Spinal cord (tissue), 10 donors: ENCODE measurements around the gene DBH. TPM values are rescaled to one million over a fixed set of nuclear protein-coding genes. Genes with fewer than 3 reads are reported as not detected.

ENCODE experiments used
- DNase-seq, 6 donors: peaks; one replicate each; pipeline versions ENCODE4 v3.0.0 to v3.0.0-alpha.2; 2013 to 2015; ENCODE audit warnings: low spot score in 6 of 6, low read depth in 4 of 6
- H3K27ac ChIP-seq: one replicate; pipeline ENCODE4 v1.5.1; 2013; ENCODE audit warnings: low read depth, low read length, control low read depth
- H3K27me3 ChIP-seq: one replicate; pipeline ENCODE4 v1.6.1; 2013; ENCODE audit warnings: low read length; ENCODE audit not compliant: control insufficient read depth, insufficient read depth
- H3K36me3 ChIP-seq: one replicate; pipeline ENCODE4 v1.6.1; 2013; ENCODE audit warnings: low read length; ENCODE audit not compliant: control insufficient read depth, insufficient read depth
- H3K4me1 ChIP-seq: one replicate; pipeline ENCODE4 v1.6.1; 2013; ENCODE audit warnings: low read length; ENCODE audit not compliant: control insufficient read depth, insufficient read depth
- H3K4me3 ChIP-seq: one replicate; pipeline ENCODE4 v1.5.1; 2013; ENCODE audit warnings: low read depth, low read length, control low read depth
- H3K9me3 ChIP-seq: one replicate; pipeline ENCODE4 v1.6.1; 2013; ENCODE audit warnings: low read length; ENCODE audit not compliant: control insufficient read depth, insufficient read depth
- WGBS: methylation state at CpG from one replicate; pipeline ENCODE4 v1.1.5; 2013; ENCODE audit warnings: missing lambda C conversion rate; ENCODE audit not compliant: insufficient coverage; 5-methylcytosine and 5-hydroxymethylcytosine counted together
- polyA plus RNA-seq, 2 donors: library from polyadenylated mRNA; unstranded; fragments of 120-200 nt; gene quantifications; one replicate each; pipeline ENCODE4 v1.2.1, GENCODE V29; 2013; ENCODE audit not compliant: insufficient read length in 2 of 2
- total RNA-seq, 2 donors: library from RNA; depleted of rRNA in 1 of 2; stranded (reverse); fragments of 120-200 nt in 1 of 2; fragments of >200 nt in 1 of 2; gene quantifications; one replicate each; pipeline versions ENCODE4 v1.2.3 to v1.2.4, GENCODE V29; 2013 to 2014
- donor health status: healthy.

The DBH gene
- total and polyA plus RNA-seq, 4 donors, result 0.50 to 2.2 (median 1.3) TPM; not detected in 1

- H3K27me3 ChIP-seq, result no peaks in the 10 kb centered on the region
Observed at GRCh38 chr9:133638711-133639110, 2.5 kb downstream of the DBH start.

DNA sequence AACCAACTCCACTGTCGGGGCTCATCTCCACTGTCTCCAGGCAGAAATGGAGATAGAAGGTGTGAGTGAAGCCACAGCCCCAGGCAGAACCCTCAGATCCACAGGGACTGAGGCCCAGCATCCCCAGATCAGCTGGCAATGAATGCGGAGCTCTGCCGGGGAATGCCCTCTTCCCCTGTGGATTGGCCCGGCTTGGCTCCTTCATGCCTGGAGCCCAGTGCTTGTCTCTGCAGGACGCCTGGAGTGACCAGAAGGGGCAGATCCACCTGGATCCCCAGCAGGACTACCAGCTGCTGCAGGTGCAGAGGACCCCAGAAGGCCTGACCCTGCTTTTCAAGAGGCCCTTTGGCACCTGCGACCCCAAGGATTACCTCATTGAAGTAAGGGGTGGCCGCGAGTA is 3.5 kb downstream of the DBH start:
- no peak for DNase-seq
- no peak overlapping the region for H3K27ac ChIP-seq
- no peaks in the 10 kb centered on the region for H3K36me3 ChIP-seq
- H3K4me3 ChIP-seq, result no peak overlapping the region
- H3K27me3 ChIP-seq, result no peaks in the 10 kb centered on the region
- H3K4me1 ChIP-seq, result peaks cover 41% of the 10 kb centered on the region
- WGBS, result 73% methylated on average over 7 of the region's 8 CpGs
- no peaks in the 10 kb centered on the region for H3K9me3 ChIP-seq

More at GRCh38 chr9:133638711-133639110, 2.5 kb downstream of the DBH start:
- WGBS, result 64% methylated on average over 8 of the region's 8 CpGs
- H3K4me1 ChIP-seq, result peaks cover 44% of the 10 kb centered on the region
- no peak overlapping the region for H3K27ac ChIP-seq
- DNase-seq, result no peak
- no peaks in the 10 kb centered on the region for H3K36me3 ChIP-seq
- no peaks in the 10 kb centered on the region for H3K9me3 ChIP-seq
- no peak overlapping the region for H3K4me3 ChIP-seq

- H3K27me3 ChIP-seq, result no peaks in the 10 kb centered on the region
- 96% methylated on average over 4 of the region's 7 CpGs for WGBS
- no peak for DNase-seq
- H3K4me1 ChIP-seq, result peaks cover 36% of the 10 kb centered on the region
- no peaks in the 10 kb centered on the region for H3K9me3 ChIP-seq
- H3K4me3 ChIP-seq, result no peak overlapping the region
- H3K36me3 ChIP-seq, result no peaks in the 10 kb centered on the region
- no peak overlapping the region for H3K27ac ChIP-seq
Observed at GRCh38 chr9:133640160-133640559, 4.0 kb downstream of the DBH start.

- Histone ChIP-seq H3K9me3 (no peaks in the 10 kb centered on the region), H3K36me3 (no peaks in the 10 kb centered on the region), H3K27me3 (no peaks in the 10 kb centered on the region), H3K27ac (no peak overlapping the region), H3K4me3 (no peak overlapping the region), H3K4me1 (peaks cover 30% of the 10 kb centered on the region)
- 84% methylated on average over 13 of the region's 13 CpGs for WGBS
- DNase-seq, result no peak
Observed at GRCh38 chr9:133640580-133641395, 4.6 kb downstream of the DBH start.

GRCh38 chr9:133641396-133641655 is 5.2 kb downstream of the DBH start:
- no peaks in the 10 kb centered on the region for H3K27me3 ChIP-seq
- no peaks in the 10 kb centered on the region for H3K9me3 ChIP-seq
- H3K36me3 ChIP-seq, result no peaks in the 10 kb centered on the region
- peaks cover 30% of the 10 kb centered on the region for H3K4me1 ChIP-seq
- H3K4me3 ChIP-seq, result no peak overlapping the region
- 77% methylated on average over 7 of the region's 7 CpGs for WGBS
- DNase-seq, result no peak
- no peak overlapping the region for H3K27ac ChIP-seq

DNA sequence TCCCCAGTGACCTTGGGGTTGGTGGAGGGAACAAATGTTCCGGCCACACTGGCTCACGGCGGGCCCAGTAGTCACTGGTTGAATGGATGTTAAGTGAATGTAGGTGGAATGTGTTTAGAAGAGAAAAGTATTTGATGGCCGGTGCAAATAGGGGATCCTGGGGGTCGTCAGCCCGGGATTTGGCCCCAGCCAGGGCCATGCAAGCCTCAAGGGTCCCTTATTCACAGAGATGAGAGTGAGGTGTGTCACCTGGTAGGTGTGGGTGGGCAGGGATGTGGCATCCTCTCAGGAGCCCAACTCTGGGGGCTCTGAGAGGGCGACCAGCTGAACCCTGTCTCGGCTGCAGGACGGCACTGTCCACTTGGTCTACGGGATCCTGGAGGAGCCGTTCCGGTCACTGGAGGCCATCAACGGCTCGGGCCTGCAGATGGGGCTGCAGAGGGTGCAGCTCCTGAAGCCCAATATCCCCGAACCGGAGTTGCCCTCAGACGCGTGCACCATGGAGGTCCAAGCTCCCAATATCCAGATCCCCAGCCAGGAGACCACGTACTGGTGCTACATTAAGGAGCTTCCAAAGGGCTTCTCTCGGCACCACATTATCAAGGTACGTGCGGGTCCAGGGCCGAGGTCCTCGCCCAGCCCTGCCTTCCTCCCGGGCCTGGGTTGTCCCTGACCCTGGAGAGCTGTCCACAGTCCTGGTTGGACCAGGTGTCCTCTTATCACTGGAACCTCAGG is 5.9 kb downstream of the DBH start:
- no peaks in the 10 kb centered on the region for H3K36me3 ChIP-seq
- H3K4me1 ChIP-seq, result peaks cover 30% of the 10 kb centered on the region
- H3K27ac ChIP-seq, result no peak overlapping the region
- no peak for DNase-seq
- no peak overlapping the region for H3K4me3 ChIP-seq
- H3K27me3 ChIP-seq, result no peaks in the 10 kb centered on the region
- WGBS, result 91% methylated on average over 22 of the region's 25 CpGs
- no peaks in the 10 kb centered on the region for H3K9me3 ChIP-seq

DNA sequence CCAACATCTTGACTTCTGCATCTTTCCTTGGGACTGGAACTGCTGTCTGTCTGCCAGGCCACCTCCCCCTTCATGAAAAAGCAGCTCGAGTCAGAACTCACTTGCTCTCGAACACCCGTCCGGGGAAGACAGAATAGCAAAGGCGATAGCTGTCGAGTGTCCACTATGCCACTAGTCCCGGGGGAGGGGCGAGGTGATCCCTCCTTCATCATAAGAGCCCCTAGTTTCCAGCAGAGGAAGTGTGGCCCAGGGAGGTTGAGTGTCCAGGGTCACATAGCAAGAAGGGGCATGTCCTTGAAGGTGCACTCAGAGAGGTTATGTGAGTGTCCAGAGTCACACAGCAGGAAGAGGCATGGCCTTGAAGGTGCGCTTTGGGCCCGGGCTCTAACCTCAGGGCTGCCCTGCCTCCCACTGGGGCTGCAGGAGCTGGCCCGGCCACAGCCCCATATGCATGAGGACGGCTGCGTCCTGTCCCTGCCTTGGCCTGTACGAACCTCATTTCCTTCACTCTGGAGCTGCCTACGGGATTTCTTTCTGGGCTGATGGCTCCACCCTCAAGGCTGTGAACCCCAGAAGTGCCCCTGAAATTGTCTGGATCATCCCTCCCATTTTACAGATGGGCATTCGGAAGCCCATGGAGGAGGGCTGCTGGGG is 6.7 kb downstream of the DBH start:
- Histone ChIP-seq H3K36me3 (no peaks in the 10 kb centered on the region), H3K27me3 (no peaks in the 10 kb centered on the region), H3K4me3 (no peak overlapping the region), H3K9me3 (no peaks in the 10 kb centered on the region), H3K4me1 (peaks cover 28% of the 10 kb centered on the region), H3K27ac (no peak overlapping the region)
- 77% methylated on average over 15 of the region's 16 CpGs for WGBS
- no peak for DNase-seq

- H3K27ac ChIP-seq, result no peak overlapping the region
- no peaks in the 10 kb centered on the region for H3K36me3 ChIP-seq
- H3K4me1 ChIP-seq, result peaks cover 27% of the 10 kb centered on the region
- H3K27me3 ChIP-seq, result no peaks in the 10 kb centered on the region
- 90% methylated on average over 16 of the region's 20 CpGs for WGBS
- no peaks in the 10 kb centered on the region for H3K9me3 ChIP-seq
- no peak for DNase-seq
- H3K4me3 ChIP-seq, result no peak overlapping the region
Observed at GRCh38 chr9:133643362-133643755, 7.2 kb downstream of the DBH start.

DNA sequence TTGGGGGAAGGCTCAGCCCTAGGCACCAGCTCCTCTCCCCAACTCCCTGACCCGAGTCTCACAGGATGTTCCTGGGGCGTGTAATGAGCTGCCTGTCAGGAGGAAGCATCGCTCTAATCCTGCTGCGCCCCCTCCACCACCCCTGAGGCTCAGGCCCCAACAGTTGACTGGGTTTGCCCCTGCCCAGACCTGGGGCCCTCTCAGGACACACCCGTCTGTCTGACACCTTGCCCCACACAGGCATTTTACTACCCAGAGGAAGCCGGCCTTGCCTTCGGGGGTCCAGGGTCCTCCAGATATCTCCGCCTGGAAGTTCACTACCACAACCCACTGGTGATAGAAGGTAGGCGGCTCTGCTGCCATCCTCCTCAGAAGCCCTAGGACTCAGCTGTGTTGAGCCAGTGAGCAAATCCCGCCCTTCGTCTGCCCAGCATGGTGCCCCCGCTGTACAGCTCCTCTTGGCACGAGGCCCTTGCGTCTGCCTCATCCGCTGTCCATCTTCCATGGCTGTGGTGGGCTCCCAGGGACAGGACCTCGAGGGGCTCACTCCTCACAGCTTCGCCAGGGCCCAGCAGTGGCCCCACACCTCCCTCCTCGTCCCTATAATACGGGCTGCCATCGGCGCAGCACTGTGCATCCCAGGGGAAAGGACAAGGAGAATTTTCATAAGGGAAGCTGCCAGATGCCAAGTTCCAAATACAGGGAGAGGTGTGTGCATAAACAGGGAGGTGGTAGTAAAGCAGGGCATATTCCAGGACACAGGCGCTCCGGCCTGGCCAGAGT is 8.0 kb downstream of the DBH start:
- H3K36me3 ChIP-seq, result no peaks in the 10 kb centered on the region
- WGBS, result 66% methylated on average over 14 of the region's 23 CpGs
- no peak overlapping the region for H3K27ac ChIP-seq
- H3K27me3 ChIP-seq, result no peaks in the 10 kb centered on the region
- peaks cover 21% of the 10 kb centered on the region for H3K4me1 ChIP-seq
- no peaks in the 10 kb centered on the region for H3K9me3 ChIP-seq
- no peak for DNase-seq
- no peak overlapping the region for H3K4me3 ChIP-seq
